Embryonic facial prominence (tissue), 1 donor: ENCODE data around the gene IWS1.
"Not testable (repeated sequence)": the region's sequence is repeated elsewhere in the genome, so short reads cannot be mapped to it uniquely, and the experiment has no call there.

Experiments used
- DNase-seq: peaks from one replicate; pipeline ENCODE4 v3.0.0-alpha.2; 2016; ENCODE audit errors: extremely low spot score

Gene IWS1

DNA sequence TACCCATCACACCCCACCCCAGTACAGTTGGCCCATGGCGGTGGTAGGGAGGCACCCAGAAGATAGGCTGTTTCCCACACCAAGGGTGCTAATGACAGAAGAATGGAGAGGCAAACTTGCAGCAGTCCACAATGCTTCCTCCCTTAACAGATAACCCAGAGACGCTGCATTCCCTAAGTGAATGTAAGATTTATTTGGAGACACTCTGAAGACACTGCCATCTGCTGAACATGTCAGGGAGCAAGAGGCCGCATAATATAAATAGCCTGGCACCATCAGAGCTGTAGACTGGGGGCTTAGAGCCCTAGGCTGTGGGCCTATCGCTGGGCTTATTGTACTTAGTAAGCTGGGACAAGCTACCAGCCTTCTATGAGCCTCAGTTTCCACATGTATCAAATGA, 2.2 kb upstream of the IWS1 start:
- no peak for DNase-seq

DNA sequence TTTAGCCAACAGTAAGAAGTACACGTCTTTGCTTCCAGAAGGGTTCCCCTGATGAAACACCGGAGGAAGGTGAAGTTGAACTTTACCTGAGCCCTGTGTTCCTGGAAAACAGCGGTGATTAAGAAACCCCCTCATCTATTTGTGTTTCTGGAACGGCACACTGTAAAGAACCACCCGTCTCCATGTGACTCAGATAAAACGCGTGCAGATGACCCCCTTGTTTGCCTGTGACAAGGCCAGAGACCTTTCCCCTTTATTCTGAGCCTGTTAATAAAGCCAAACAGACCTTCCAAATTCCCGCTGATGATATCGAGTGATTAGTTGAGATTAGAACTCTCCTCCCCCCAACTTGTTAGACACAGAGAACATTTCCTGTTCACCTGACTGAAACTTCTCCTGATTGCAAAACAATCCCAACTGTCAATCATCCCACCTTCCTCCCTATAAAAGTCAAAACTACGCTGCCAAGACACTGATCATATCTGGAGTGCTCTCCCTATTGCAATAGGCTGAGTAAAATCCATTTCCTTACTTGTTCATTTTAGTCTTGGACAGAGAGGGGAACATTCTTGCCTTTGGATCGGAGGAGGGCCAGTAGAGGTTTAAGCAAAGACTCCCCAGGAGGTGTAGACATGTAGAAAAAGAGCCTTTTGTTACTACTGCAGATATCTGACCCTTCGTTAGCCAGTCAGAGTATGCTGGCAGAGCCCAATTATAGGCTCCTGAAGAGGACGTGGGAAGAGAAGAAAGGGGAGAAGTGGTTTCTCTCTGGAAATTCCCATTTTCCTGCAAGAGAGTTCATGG, 914 bp upstream of the IWS1 start:
- no peak for DNase-seq

DNA sequence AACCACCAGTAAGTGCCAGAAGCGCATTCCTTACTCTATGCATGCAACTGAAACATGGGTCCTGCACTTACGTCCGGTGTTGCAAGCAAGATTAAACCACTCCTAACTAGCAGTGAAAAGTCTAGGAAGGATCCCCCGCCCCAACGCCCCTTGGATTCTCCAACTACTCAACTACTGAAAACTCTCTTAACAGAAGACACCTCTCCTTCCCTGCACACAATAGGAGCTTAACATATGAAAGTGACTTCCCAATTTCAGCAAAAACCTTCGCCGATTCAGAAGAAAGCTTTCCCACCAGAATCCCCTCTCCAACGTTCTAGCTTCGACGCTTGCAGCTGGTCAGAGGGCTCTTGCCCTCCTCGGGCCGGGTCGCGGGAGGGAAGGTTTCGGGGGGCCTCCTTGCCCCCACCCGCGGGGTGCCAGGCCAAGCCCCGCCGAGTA, 578 bp downstream of the IWS1 start:
- no peak for DNase-seq

DNA sequence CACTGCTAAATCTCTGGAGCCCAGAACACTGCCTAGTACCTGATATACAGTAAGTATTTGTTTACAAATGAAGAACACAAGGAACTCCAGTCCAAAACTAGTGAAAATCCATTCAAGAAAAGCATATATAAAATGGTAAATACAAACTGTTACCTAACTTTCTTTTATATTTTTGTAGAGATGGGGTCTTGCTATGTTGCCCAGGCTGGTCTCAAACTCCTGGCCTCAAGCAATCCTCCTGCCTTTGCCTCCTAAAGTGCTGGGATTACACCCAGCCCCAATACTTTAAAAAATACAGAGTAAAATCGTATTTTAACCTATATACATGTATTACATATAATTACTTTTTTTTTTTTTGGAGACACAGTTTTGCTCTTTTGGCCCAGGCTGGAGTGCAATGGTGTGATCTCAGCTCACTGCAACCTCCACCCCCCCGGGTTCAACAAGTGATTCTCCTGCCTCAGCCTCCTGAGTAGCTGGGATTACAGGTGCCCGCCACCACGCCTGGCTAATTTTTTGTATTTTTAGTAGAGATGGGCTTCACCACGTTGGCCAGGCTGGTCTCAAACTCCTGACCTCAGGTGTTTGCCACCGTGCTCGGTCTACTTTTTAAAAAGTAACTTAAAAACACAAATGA, 2.0 kb downstream of the IWS1 start:
- not testable (repeated sequence) for DNase-seq

DNA sequence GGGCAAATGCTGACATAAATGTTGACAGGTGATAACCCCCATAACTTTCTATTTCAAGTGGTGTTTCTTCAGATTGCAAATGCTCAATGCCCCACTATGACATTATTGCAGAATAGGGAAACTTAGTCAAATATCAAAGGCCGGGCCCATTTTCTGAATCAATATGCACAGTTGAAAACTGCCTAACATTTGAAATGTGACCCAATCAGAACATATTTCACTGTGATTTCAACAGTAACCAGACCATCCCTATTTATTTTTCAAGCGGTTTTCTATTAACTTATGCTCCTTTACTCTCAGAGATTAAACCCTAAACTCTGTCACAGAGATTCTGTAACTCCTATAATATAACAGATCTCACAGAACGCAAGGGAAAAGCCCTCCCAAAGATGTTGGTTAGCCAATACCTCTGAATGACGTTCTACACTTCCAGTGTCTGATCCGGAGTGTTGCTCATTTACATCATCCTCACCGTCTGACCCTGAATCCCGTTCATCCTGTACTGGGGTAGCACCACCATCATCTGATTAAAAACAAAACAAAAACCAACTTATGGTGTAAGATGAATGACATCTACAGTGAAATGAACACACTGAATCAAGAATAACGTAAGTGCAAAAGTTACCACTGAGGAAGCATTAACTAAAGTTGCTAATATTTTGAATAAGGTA, 2.9 kb downstream of the IWS1 start:
- DNase-seq: no peak

DNA sequence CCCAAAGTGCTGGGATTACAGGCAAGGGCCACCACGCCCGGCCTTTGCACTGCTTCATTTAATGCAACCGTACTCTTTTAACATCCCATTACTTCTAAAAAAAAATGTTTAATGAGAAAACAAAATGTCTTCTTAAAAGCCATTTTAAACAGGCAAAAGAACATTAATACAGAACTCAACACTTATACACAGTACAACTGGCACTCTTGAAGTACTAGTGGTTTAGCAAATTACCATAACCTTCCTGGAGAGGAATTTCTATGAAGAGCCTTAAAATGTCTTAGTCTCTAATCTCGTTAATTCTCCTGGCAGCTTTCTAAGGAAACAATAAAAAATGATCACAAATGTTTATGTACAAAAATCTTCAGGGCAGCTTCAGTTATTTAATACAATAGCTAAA, 5.9 kb downstream of the IWS1 start:
- DNase-seq: no peak

DNA sequence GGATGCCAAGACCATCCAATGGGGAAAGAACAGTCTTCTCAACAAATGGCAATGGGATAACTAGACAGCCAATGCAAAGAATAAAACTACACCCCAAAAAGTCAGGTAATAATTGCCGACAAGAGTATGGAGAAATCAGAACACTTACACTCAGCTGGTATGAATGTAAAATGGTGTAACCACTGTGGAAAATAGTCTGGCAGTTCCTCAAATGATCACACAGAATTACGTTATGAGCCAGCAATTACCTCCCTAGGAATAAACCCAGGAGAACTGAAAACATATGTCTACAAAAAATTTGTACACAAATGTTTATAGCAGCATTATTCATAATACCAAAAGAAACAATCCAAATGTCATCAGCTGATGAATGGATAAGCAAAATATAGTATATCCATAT, 8.8 kb downstream of the IWS1 start:
- no peak for DNase-seq

DNA sequence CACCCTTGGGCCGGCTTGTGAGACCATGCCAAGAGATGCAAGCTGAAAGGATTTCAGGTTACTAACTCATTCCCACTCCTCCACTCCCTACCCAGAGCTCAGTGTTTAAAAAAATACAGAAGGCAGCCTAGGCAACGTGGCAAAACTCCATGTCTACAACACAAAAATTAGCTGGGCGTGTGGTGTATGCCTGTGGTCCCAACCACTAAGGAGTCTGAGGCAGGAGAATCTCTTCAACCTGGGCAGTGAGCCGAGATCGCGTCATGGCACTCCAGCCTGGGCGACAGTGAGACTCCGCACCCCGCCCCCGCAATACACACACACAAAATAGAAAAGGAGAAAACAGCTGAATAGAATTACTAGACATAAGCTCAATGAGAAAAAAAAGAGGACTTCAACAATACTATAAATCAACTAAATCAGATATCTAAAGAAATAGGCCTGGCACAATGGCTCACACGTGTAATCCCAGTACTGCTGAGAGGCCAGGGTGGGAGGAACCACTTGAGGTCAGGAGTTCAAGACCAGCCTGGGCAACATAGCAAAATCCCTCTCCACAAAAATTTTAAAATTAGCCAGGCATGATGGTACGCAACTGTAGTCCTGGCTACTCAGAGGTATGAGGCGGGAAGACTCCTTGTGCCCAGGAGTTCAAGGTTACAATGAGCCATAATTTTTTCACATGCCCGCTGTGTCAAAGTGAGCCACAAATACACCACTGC, 10.1 kb downstream of the IWS1 start:
- no peak for DNase-seq

DNA sequence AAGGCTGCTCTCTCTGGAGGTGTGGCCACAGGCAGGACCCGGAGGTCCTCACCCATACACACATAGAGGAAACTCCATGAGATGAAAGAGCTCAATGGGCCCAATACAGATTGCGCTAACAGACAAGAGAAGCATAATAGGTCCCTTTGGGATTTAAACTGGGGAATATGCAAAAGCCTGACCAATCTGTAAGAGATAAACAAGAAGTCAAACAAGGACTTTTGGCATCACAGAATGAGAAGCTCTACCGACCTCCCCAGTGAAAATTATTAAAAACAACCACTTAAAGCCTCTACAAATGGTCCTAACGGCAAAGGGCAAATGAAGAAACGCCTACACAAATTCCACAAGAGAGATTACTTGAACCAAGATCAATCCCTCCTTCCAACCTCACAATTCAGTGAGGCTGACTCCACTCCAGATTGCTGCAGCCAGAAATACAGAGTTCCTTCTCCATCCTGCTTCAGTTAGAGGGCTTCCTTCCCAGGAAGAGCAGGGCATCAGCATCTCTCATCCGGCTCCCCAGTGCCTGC, 10.8 kb downstream of the IWS1 start:
- DNase-seq: no peak

DNA sequence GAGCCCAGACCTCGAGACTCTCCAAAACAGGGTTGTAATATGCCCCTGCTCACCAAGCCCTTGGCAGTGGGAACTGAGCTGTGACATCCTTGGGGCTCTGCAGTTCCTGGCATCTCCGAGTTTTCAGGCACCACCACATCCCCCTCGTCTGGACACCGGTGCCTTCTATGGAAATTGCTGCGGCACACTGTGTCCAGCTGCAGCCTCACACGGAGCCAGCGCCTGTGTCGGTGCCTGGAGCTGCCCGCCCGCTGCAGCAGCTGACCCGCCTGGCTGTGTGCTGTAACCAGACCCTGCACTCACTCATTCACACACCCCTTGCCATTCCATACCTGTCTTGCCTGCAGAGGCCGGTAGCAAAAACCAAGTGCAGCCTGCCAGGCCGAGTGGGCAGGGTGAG, 11.8 kb downstream of the IWS1 start:
- no peak for DNase-seq

DNA sequence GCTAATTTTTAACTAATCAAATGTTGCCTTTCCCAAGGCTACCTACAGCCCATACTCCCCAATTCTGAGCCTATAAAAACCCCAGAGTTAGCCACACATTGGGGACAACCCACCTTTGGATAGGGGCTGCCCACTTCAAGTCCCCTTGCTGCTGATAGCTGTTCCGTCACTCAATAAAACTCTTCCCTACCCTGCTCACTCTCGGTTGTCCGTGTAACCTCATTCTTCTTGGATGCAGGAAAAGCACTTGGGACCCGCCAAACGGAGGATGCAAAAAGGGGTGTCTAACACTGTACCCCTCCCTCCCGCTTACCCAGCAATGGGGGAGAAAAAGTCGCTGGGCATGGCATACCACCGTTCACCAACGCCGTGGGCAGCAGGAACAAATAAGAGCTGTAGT, 12.2 kb downstream of the IWS1 start:
- no peak for DNase-seq

DNA sequence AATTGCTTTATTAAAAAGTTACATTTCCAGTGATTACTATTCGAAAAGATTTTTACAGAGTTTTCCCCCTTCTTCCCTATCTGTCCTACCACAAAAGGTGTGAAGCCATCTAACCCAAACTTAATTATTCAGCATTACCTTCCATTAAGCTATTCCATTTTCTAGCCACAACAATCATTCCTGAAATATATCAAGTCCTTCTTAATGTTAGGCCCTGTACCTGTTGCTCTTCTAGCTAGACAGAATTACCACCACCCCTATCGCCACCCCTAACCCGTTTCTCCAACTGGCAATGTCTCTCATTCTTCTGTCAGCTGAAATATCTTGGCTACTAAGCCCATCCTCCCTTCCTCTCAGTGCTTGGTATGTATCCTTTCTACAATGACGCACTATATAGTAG, 13.9 kb downstream of the IWS1 start:
- DNase-seq: no peak

DNA sequence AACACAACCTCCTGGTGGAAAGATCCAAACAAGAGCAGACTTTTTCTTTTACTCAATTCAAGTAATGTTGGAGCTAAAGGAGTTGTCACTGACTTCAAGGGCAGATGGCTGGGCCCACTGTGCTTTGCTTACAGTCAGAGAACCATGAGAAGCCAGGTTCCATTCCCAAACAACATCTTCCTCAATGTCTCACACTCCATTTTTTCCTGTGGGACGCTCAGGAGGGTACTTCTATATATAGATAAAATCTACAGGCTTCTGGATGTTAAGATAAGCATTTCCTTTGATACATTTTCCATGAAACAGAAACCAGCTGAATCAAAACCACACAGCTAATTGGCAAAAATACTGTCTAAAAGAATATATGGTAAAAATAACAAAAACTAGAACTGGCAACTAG, 14.4 kb downstream of the IWS1 start:
- no peak for DNase-seq

DNA sequence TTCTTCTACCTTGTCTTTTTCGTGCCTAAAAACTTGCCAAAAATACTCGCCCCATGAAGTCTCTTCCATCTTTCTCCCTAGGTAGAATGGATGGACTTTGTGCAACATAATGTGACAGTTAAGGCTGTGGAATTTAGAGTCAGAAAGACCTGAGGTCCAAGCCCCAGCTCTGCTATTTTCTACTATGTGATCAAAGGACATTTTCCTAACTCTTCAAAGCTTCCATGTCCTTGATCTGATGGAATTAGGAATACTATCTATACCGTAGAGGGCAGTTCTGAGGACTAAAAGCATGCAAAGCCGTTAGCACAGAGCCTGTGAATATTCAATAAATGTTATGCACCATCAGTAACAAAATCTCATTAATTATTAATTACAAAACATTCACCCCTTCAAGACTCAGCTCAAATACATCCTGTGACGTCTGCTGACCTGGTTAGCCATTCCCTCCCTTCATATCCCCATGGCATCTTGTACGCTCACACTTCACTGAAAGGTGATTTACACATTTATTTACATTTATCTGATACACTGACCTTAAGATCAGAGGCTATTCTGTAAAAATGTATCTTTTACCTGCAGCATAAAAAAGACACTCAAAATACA, 15.1 kb downstream of the IWS1 start:
- no peak for DNase-seq

DNA sequence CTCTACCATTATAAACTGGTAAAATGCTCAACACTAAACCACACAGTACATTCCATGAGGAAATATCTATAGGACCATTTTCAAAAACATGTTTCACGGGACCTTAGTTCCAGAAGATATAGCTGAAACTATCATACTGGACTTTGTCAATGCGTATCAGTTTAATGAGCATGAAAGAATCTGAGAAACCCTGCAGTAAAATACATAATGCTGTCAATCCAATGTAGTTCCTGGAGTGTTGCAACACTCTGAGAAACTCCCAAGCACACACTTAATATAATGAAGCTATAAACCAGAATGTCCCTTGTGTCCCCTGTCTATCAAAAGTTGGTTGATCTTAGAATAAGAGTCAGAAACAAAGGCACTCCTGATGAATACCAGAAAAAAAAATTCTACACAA, 16.2 kb downstream of the IWS1 start:
- no peak for DNase-seq

DNA sequence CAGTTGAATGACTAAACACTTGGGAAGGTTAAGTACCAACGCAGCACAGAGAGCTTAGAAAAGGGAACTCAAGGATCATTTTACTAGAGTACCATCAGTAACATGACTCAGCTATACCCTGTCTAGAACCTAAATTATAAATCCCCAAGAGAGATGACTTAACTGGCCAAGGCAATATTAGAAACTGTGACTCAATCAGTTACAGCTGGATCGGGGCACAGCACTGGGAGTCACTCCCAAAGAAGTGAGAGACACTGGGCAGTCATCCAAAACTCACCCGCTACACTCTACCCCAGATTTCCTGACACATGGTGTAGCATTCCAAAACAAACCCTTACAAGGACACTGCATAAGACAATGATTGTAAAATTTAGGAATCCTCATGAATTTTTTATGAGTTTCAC, 17.7 kb downstream of the IWS1 start:
- peak; percentile 75 for DNase-seq

DNA sequence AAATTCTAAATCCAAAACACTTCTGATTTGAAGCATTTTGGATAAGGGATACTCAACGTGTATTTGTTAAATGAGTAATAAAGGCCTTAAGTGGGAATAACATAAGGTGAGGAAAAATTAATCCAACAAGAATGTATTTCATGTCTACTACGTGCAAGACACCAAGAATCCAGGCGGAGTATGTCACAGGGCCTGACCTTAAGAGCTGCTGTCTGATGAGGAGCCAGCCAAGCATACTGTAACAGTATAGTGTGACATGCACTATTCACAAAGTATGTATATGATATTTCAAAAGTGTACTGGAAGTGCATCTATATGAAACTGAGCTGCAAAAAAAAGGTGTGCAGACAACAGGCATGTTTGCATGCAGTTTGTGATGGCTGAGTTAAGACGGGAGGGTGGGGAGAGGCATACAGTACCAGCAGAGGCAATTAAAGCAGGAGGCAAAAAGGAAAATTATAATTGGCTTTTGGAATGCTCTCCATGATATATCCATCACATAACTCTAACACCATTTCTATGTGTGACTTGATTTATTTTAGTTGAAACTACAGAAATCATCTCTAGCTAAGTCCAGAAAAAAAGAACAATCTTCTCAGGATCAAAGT, 18.2 kb downstream of the IWS1 start:
- DNase-seq: no peak

DNA sequence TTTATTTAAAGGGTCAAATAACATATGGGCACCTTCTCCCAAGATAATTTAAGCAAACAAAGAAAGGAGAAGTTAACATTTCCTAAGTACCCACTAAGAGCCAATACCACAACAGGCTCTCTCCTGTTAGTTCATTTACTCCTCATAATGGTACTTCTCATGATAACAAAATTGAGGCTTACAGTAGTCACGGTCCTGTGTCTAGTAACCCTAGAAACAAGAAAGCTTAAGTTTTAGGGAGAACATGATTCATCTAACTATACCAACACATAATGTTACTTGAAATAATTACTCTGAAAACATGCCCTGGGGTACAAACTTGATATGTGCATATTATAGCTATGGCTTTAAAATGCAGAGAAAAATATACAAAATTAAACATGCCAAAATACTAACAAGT, 19.8 kb downstream of the IWS1 start:
- no peak for DNase-seq

DNA sequence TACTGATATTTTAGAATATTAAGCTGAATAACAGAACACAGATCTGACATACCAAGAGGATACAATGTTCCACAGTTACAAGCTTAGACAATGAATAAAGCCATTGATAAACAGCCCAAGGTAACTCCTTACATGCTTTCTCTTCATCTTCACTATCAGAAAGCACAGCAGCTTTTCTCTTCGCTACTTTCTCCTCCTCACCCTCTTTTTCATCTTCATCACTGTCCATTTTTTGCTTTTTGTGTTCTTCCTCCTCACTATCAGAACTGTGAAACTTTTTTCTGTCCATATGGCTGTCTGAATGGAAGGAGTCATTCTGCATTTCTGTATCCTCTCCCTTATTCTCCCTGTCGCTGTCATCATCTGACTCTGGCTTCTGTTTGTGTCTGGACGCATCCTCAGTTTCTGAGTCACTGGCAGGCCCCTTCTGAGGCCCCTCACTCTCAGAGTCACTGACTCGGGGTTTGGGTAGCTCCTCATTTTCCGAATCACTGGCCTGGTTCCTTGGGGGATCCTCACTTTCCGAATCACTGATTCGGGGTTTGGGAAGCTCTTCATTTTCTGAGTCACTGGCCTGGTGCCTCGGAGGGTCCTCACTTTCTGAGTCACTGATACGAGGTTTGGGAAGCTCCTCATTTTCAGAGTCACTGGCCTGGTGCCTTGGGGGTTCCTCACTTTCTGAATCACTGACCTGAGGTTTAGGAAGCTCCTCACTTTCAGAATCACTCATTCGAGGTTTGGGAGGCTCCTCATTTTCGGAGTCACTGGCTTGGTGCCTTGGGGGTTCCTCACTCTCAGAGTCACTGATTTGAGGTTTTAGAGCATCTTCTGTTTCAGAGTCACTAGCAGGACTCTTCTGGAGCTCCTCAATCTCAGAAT, 21.5 kb downstream of the IWS1 start:
- DNase-seq: no peak

DNA sequence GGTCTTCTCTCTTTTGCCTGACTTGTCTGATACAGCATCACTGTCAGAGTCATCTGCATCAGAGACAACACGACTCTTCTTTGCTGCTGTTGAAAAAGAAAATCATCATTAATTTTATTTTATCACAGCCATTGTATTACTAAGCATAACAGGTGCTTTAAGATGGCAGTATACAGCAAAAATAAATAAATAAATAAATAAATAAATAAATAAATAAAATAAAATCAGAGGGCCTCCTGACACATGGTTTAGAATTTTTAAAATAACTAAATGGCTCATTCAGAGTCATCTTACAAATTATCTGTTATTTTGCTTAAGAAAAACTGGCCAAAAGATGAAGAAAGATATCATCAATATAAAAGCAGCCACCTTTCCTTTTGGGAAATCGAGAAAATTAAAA, 22.8 kb downstream of the IWS1 start:
- DNase-seq: no peak
